ENCODE results near the gene PRL. TPM values are rescaled to one million over a fixed set of nuclear protein-coding genes. Genes with fewer than 3 reads are reported as not detected.

The PRL gene
- total RNA-seq, 1 donor from 2014 or later: not detected

- H3K27ac Mint-ChIP-seq: peak overlapping the region; percentile 19
- H3K36me3 Mint-ChIP-seq: peaks cover 3% of the 10 kb centered on the region
- no peaks in the 10 kb centered on the region for H3K27me3 Mint-ChIP-seq (ENCODE audit: low read depth)
- peaks cover 3% of the 10 kb centered on the region for H3K9me3 Mint-ChIP-seq
- no peak for DNase-seq (ENCODE audit: low spot score in 2 of 2, unreplicated experiment in 2 of 2)
- no peak for TF ChIP-seq CTCF (IDR thresholded peaks at IDR 0.05; ENCODE audit: unreplicated experiment)
- H3K4me1 Mint-ChIP-seq: peaks cover 30% of the 10 kb centered on the region
- no peak overlapping the region for H3K4me3 Mint-ChIP-seq
Measured at GRCh38 chr6:22322103-22323030, 25.5 kb upstream of the PRL start.

- TF ChIP-seq CTCF (IDR thresholded peaks at IDR 0.05; ENCODE audit: unreplicated experiment): no peak
- DNase-seq (ENCODE audit: low spot score in 2 of 2, unreplicated experiment in 2 of 2): no peak
- no peak overlapping the region for H3K27ac Mint-ChIP-seq
- H3K4me1 Mint-ChIP-seq: peaks cover 17% of the 10 kb centered on the region
- peaks cover 12% of the 10 kb centered on the region for H3K9me3 Mint-ChIP-seq
- no peak overlapping the region for H3K4me3 Mint-ChIP-seq
- no peaks in the 10 kb centered on the region for H3K27me3 Mint-ChIP-seq (ENCODE audit: low read depth)
- peaks cover 3% of the 10 kb centered on the region for H3K36me3 Mint-ChIP-seq
Measured at GRCh38 chr6:22320750-22321149, 23.9 kb upstream of the PRL start.

GRCh38 chr6:22318404-22318803, 21.6 kb upstream of the PRL start:
- no peak for DNase-seq (ENCODE audit: low spot score in 2 of 2, unreplicated experiment in 2 of 2)
- Mint-ChIP-seq H3K9me3 (peaks cover 27% of the 10 kb centered on the region), H3K27me3 (ENCODE audit: low read depth) (no peaks in the 10 kb centered on the region), H3K4me1 (peaks cover 15% of the 10 kb centered on the region), H3K36me3 (peaks cover 13% of the 10 kb centered on the region), H3K4me3 (no peak overlapping the region), H3K27ac (no peak overlapping the region)
- TF ChIP-seq CTCF (IDR thresholded peaks at IDR 0.05; ENCODE audit: unreplicated experiment): no peak

- Mint-ChIP-seq H3K4me3 (no peak overlapping the region), H3K4me1 (no peaks in the 10 kb centered on the region), H3K27ac (no peak overlapping the region), H3K36me3 (peaks cover 38% of the 10 kb centered on the region), H3K27me3 (ENCODE audit: low read depth) (no peaks in the 10 kb centered on the region), H3K9me3 (peaks cover 64% of the 10 kb centered on the region)
- no peak for TF ChIP-seq CTCF (IDR thresholded peaks at IDR 0.05; ENCODE audit: unreplicated experiment)
- no peak for DNase-seq (ENCODE audit: low spot score in 2 of 2, unreplicated experiment in 2 of 2)
Measured at GRCh38 chr6:22313796-22314195, 17.0 kb upstream of the PRL start.

- Mint-ChIP-seq H3K9me3 (peaks cover 48% of the 10 kb centered on the region), H3K4me3 (no peak overlapping the region), H3K36me3 (peaks cover 29% of the 10 kb centered on the region), H3K27ac (no peak overlapping the region), H3K4me1 (peaks cover 7% of the 10 kb centered on the region), H3K27me3 (ENCODE audit: low read depth) (no peaks in the 10 kb centered on the region)
- no peak for TF ChIP-seq CTCF (IDR thresholded peaks at IDR 0.05; ENCODE audit: unreplicated experiment)
- no peak for DNase-seq (ENCODE audit: low spot score in 2 of 2, unreplicated experiment in 2 of 2)
Measured at GRCh38 chr6:22308939-22309338, 12.1 kb upstream of the PRL start.

Measured in mesothelial cell of epicardium (in vitro differentiated cells).